SU-DHL-6 (cell line): ENCODE results near the gene ALG2.

Experiments
- H2AFZ ChIP-seq: fragments of 200-600 bp; sonication (generic); 2 replicates; pipeline ENCODE4 v1.6.1; 2014; ENCODE audit warnings: low read depth, mild to moderate bottlenecking, moderate library complexity, mixed read lengths, antibody characterized with exemption, low read length; ENCODE audit not compliant: severe bottlenecking
- H3F3A ChIP-seq: fragments of 200-600 bp; shearing (Covaris generic); 2 replicates; pipeline ENCODE4 v1.6.0; 2016; ENCODE audit warnings: antibody characterized with exemption, mild to moderate bottlenecking; ENCODE audit not compliant: insufficient read depth
- H3K27ac ChIP-seq: fragments of 200-600 bp; sonication (generic); 2 replicates; pipeline ENCODE4 v1.5.1; 2016; ENCODE audit warnings: low read depth, mild to moderate bottlenecking, low read length, moderate library complexity, mixed read lengths
- H3K27me3 ChIP-seq: fragments of 200-600 bp; sonication (generic), shearing (Covaris generic); 2 replicates; pipeline ENCODE4 v1.6.0; 2014; ENCODE audit warnings: mild to moderate bottlenecking, low read length
- H3K36me3 ChIP-seq: fragments of 200-600 bp; sonication (generic); 2 replicates; pipeline ENCODE4 v1.6.1; 2014; ENCODE audit warnings: mild to moderate bottlenecking, low read length, mixed read lengths
- H3K4me2 ChIP-seq: fragments of 300-600, 200-600 bp; shearing (Covaris generic), sonication (generic); 2 replicates; pipeline ENCODE4 v1.6.0; 2014; ENCODE audit warnings: low read length, low read depth, mild to moderate bottlenecking; ENCODE audit not compliant: poor library complexity, severe bottlenecking
- H3K4me3 ChIP-seq: fragments of 200-600 bp; sonication (generic); 2 replicates; pipeline ENCODE4 v1.5.1; 2014; ENCODE audit warnings: antibody characterized with exemption, low read length, mild to moderate bottlenecking, mixed read lengths; ENCODE audit not compliant: insufficient read depth, poor library complexity, severe bottlenecking
- H3K79me2 ChIP-seq: fragments of 200-600 bp; sonication (generic); 2 replicates; pipeline ENCODE4 v1.6.1; 2014; ENCODE audit warnings: mild to moderate bottlenecking, low read length, moderate library complexity; ENCODE audit not compliant: insufficient read depth
- H3K9ac ChIP-seq: fragments of 200-600 bp; sonication (generic); 2 replicates; pipeline ENCODE4 v1.7.0; 2014; ENCODE audit warnings: mild to moderate bottlenecking, low read length
- H3K9me2 ChIP-seq: fragments of 200-600 bp; sonication (generic); replicated peaks from 2 replicates; pipeline ENCODE4 v1.6.1; 2014; ENCODE audit warnings: low read length; ENCODE audit not compliant: insufficient read depth
- H3K9me3 ChIP-seq: fragments of 200-600 bp; sonication (generic); 2 replicates; pipeline ENCODE4 v1.6.1; 2014; ENCODE audit warnings: low read length, mixed read lengths; ENCODE audit not compliant: insufficient read depth
- H4K20me1 ChIP-seq: fragments of 200-600 bp; sonication (generic); 2 replicates; pipeline ENCODE4 v1.6.1; 2014; ENCODE audit warnings: low read depth, mild to moderate bottlenecking, antibody characterized with exemption, low read length, moderate library complexity, mixed read lengths
- CTCF ChIP-seq: fragments of 200-600 bp; sonication (generic); IDR thresholded peaks from one replicate; pipeline ENCODE4 v1.5.1; 2017; ENCODE audit warnings: antibody characterized with exemption, mild to moderate bottlenecking, low read length, moderate library complexity; ENCODE audit not compliant: insufficient read depth, poor library complexity, severe bottlenecking
- EZH2phosphoT487 ChIP-seq: fragments of 200-600 bp; sonication (generic), shearing (Covaris generic); conservative IDR thresholded peaks from 2 replicates; pipeline ENCODE4 v1.6.1; 2018; ENCODE audit warnings: mild to moderate bottlenecking, antibody characterized with exemption, low read length, moderate library complexity, mixed read lengths

The ALG2 gene

GRCh38 chr9:99181206-99181605 lies 40.5 kb downstream of the ALG2 start:
- Histone ChIP-seq H3K9me3 (no peaks in the 10 kb centered on the region), H2AFZ (no peak overlapping the region), H3K9ac (peak overlapping the region; percentile 56), H3K4me2 (peak overlapping the region; percentile 52), H3K27me3 (no peaks in the 10 kb centered on the region), H3K27ac (peak overlapping the region; percentile 93), H3K9me2 (no peaks in the 10 kb centered on the region), H3K4me3 (no peak overlapping the region), H4K20me1 (no peaks in the 10 kb centered on the region), H3K79me2 (no peaks in the 10 kb centered on the region), H3F3A (peaks cover 59% of the 10 kb centered on the region), H3K36me3 (no peaks in the 10 kb centered on the region)
- TF ChIP-seq CTCF, result no peak
- TF ChIP-seq EZH2phosphoT487, result no peak

GRCh38 chr9:99180662-99181061 lies 41.1 kb downstream of the ALG2 start:
- H3K4me2 ChIP-seq, result peak overlapping the region; percentile 52
- H3K27me3 ChIP-seq, result no peaks in the 10 kb centered on the region
- H3K79me2 ChIP-seq, result no peaks in the 10 kb centered on the region

DNA sequence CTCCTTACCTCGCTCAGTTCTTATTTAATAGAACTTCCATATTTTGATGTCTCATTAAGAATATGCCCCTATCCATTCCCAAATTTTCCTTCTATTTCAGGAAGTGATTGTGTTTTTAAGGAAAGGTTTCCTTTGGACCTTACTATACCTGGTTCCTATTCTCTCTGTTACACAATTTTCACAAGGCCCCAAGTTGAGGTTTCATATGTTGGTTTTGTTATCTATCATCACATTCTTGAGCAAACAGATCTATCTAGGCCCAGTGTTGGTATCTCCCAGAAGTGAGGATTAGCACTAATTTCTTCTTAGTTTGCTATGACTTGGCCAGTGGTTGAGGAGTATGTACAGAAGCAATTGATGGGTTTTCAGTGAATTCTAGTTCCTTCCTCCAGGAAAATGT lies 41.5 kb downstream of the ALG2 start:
- Histone ChIP-seq H3K9me2 (no peaks in the 10 kb centered on the region), H3K79me2 (no peaks in the 10 kb centered on the region), H3K9ac (peak overlapping the region; percentile 56), H3K36me3 (no peaks in the 10 kb centered on the region), H2AFZ (no peak overlapping the region), H4K20me1 (no peaks in the 10 kb centered on the region), H3K27me3 (no peaks in the 10 kb centered on the region), H3K9me3 (no peaks in the 10 kb centered on the region), H3K27ac (peak overlapping the region; percentile 93), H3F3A (peaks cover 65% of the 10 kb centered on the region), H3K4me2 (peak overlapping the region; percentile 52), H3K4me3 (no peak overlapping the region)
- TF ChIP-seq CTCF, result no peak
- no peak for TF ChIP-seq EZH2phosphoT487

More at GRCh38 chr9:99180662-99181061, 41.1 kb downstream of the ALG2 start:
- Histone ChIP-seq H4K20me1 (no peaks in the 10 kb centered on the region), H3K9me3 (no peaks in the 10 kb centered on the region), H3K36me3 (no peaks in the 10 kb centered on the region), H3K27ac (peak overlapping the region; percentile 93), H2AFZ (no peak overlapping the region), H3F3A (peaks cover 61% of the 10 kb centered on the region), H3K9ac (peak overlapping the region; percentile 56), H3K4me3 (no peak overlapping the region), H3K9me2 (no peaks in the 10 kb centered on the region)
- no peak for TF ChIP-seq CTCF
- no peak for TF ChIP-seq EZH2phosphoT487
